SU-DHL-6 (cell line): ENCODE results near the gene PIK3C2G.

Experiments
- H2AFZ ChIP-seq: fragments of 200-600 bp; sonication (generic); 2 replicates; pipeline ENCODE4 v1.6.1; 2014; ENCODE audit warnings: low read depth, mild to moderate bottlenecking, moderate library complexity, mixed read lengths, antibody characterized with exemption, low read length; ENCODE audit not compliant: severe bottlenecking
- H3F3A ChIP-seq: fragments of 200-600 bp; shearing (Covaris generic); 2 replicates; pipeline ENCODE4 v1.6.0; 2016; ENCODE audit warnings: antibody characterized with exemption, mild to moderate bottlenecking; ENCODE audit not compliant: insufficient read depth
- H3K27ac ChIP-seq: fragments of 200-600 bp; sonication (generic); 2 replicates; pipeline ENCODE4 v1.5.1; 2016; ENCODE audit warnings: low read depth, mild to moderate bottlenecking, low read length, moderate library complexity, mixed read lengths
- H3K27me3 ChIP-seq: fragments of 200-600 bp; sonication (generic), shearing (Covaris generic); 2 replicates; pipeline ENCODE4 v1.6.0; 2014; ENCODE audit warnings: mild to moderate bottlenecking, low read length
- H3K36me3 ChIP-seq: fragments of 200-600 bp; sonication (generic); 2 replicates; pipeline ENCODE4 v1.6.1; 2014; ENCODE audit warnings: mild to moderate bottlenecking, low read length, mixed read lengths
- H3K4me2 ChIP-seq: fragments of 300-600, 200-600 bp; shearing (Covaris generic), sonication (generic); 2 replicates; pipeline ENCODE4 v1.6.0; 2014; ENCODE audit warnings: low read length, low read depth, mild to moderate bottlenecking; ENCODE audit not compliant: poor library complexity, severe bottlenecking
- H3K4me3 ChIP-seq: fragments of 200-600 bp; sonication (generic); 2 replicates; pipeline ENCODE4 v1.5.1; 2014; ENCODE audit warnings: antibody characterized with exemption, low read length, mild to moderate bottlenecking, mixed read lengths; ENCODE audit not compliant: insufficient read depth, poor library complexity, severe bottlenecking
- H3K79me2 ChIP-seq: fragments of 200-600 bp; sonication (generic); 2 replicates; pipeline ENCODE4 v1.6.1; 2014; ENCODE audit warnings: mild to moderate bottlenecking, low read length, moderate library complexity; ENCODE audit not compliant: insufficient read depth
- H3K9ac ChIP-seq: fragments of 200-600 bp; sonication (generic); 2 replicates; pipeline ENCODE4 v1.7.0; 2014; ENCODE audit warnings: mild to moderate bottlenecking, low read length
- H3K9me2 ChIP-seq: fragments of 200-600 bp; sonication (generic); replicated peaks from 2 replicates; pipeline ENCODE4 v1.6.1; 2014; ENCODE audit warnings: low read length; ENCODE audit not compliant: insufficient read depth
- H3K9me3 ChIP-seq: fragments of 200-600 bp; sonication (generic); 2 replicates; pipeline ENCODE4 v1.6.1; 2014; ENCODE audit warnings: low read length, mixed read lengths; ENCODE audit not compliant: insufficient read depth
- H4K20me1 ChIP-seq: fragments of 200-600 bp; sonication (generic); 2 replicates; pipeline ENCODE4 v1.6.1; 2014; ENCODE audit warnings: low read depth, mild to moderate bottlenecking, antibody characterized with exemption, low read length, moderate library complexity, mixed read lengths
- CTCF ChIP-seq: fragments of 200-600 bp; sonication (generic); IDR thresholded peaks from one replicate; pipeline ENCODE4 v1.5.1; 2017; ENCODE audit warnings: antibody characterized with exemption, mild to moderate bottlenecking, low read length, moderate library complexity; ENCODE audit not compliant: insufficient read depth, poor library complexity, severe bottlenecking
- EZH2phosphoT487 ChIP-seq: fragments of 200-600 bp; sonication (generic), shearing (Covaris generic); conservative IDR thresholded peaks from 2 replicates; pipeline ENCODE4 v1.6.1; 2018; ENCODE audit warnings: mild to moderate bottlenecking, antibody characterized with exemption, low read length, moderate library complexity, mixed read lengths

The PIK3C2G gene

GRCh38 chr12:18422871-18423270, 161.6 kb downstream of the PIK3C2G start:
- Histone ChIP-seq H3K9me2 (no peaks in the 10 kb centered on the region), H3K4me2 (no peak overlapping the region)

GRCh38 chr12:18424857-18425256, 163.5 kb downstream of the PIK3C2G start:
- no peak overlapping the region for H2AFZ ChIP-seq
- no peak overlapping the region for H3K4me2 ChIP-seq
- no peaks in the 10 kb centered on the region for H3K9me3 ChIP-seq
- H3K79me2 ChIP-seq: no peaks in the 10 kb centered on the region
- H3K36me3 ChIP-seq: no peaks in the 10 kb centered on the region
- H3K4me3 ChIP-seq: no peak overlapping the region
- no peak overlapping the region for H3K9ac ChIP-seq
- H3K9me2 ChIP-seq: no peaks in the 10 kb centered on the region
- no peak overlapping the region for H3K27ac ChIP-seq
- TF ChIP-seq EZH2phosphoT487: no peak
- TF ChIP-seq CTCF: no peak
- no peaks in the 10 kb centered on the region for H4K20me1 ChIP-seq
- no peaks in the 10 kb centered on the region for H3F3A ChIP-seq
- no peaks in the 10 kb centered on the region for H3K27me3 ChIP-seq

More at GRCh38 chr12:18422871-18423270, 161.6 kb downstream of the PIK3C2G start:
- H2AFZ ChIP-seq: no peak overlapping the region
- TF ChIP-seq EZH2phosphoT487 (no peak), CTCF (no peak)
- no peaks in the 10 kb centered on the region for H4K20me1 ChIP-seq
- H3K27me3 ChIP-seq: no peaks in the 10 kb centered on the region
- no peak overlapping the region for H3K27ac ChIP-seq
- H3K4me3 ChIP-seq: no peak overlapping the region
- no peak overlapping the region for H3K9ac ChIP-seq
- H3K79me2 ChIP-seq: no peaks in the 10 kb centered on the region
- H3F3A ChIP-seq: no peaks in the 10 kb centered on the region
- no peaks in the 10 kb centered on the region for H3K9me3 ChIP-seq
- no peaks in the 10 kb centered on the region for H3K36me3 ChIP-seq

DNA sequence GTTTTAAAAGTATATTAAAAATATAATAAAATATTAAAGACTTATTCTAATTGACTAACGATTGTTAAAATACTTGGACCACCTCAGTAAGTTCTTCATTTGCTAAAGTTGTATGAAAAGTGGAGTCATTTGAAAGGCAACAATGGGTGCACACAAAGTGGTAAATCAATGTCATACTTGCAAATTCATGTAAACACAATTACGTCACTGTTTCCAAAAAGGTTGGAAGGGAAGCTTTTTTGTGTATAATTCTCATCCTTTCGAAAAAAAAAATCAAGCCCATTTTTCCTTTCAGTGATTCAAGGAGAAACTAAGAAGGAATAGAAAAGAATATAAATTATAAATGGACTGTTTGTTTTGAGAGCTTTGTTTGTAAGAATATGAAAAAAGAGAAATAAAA, 166.2 kb downstream of the PIK3C2G start:
- no peaks in the 10 kb centered on the region for H3K9me2 ChIP-seq
- TF ChIP-seq CTCF (no peak), EZH2phosphoT487 (no peak)
- no peak overlapping the region for H3K27ac ChIP-seq

More for the DNA sequence above, 166.2 kb downstream of the PIK3C2G start:
- H3K79me2 ChIP-seq: no peaks in the 10 kb centered on the region
- H3K4me3 ChIP-seq: no peak overlapping the region
- H3K36me3 ChIP-seq: no peaks in the 10 kb centered on the region
- H3K4me2 ChIP-seq: no peak overlapping the region
- no peaks in the 10 kb centered on the region for H3K27me3 ChIP-seq
- H4K20me1 ChIP-seq: no peaks in the 10 kb centered on the region
- no peak overlapping the region for H3K9ac ChIP-seq
- no peaks in the 10 kb centered on the region for H3K9me3 ChIP-seq
- H2AFZ ChIP-seq: no peak overlapping the region
- no peaks in the 10 kb centered on the region for H3F3A ChIP-seq
